ENCODE data around the gene STRN3.
A peak's percentile ranks its signal among the peaks of the same experiment; 100 is the strongest.
"Not testable (repeated sequence)": the region's sequence is repeated elsewhere in the genome, so short reads cannot be mapped to it uniquely, and the experiment has no call there.

The STRN3 gene

GRCh38 chr14:30999038-30999773 is 27.0 kb downstream of the STRN3 start:
- no peak for DNase-seq

- no peak for DNase-seq
Measured at GRCh38 chr14:30998100-30998706, 28.0 kb downstream of the STRN3 start.

GRCh38 chr14:30996892-30997659 is 29.1 kb downstream of the STRN3 start:
- DNase-seq = no peak

GRCh38 chr14:30995689-30996088 is 30.5 kb downstream of the STRN3 start:
- DNase-seq = no peak

GRCh38 chr14:30994681-30995620 is 31.2 kb downstream of the STRN3 start:
- DNase-seq = no peak

- no peak for DNase-seq
Measured at GRCh38 chr14:30993071-30993470, 33.1 kb downstream of the STRN3 start.

GRCh38 chr14:30991408-30991807 is 34.8 kb downstream of the STRN3 start:
- DNase-seq = no peak

GRCh38 chr14:30990770-30991169 is 35.4 kb downstream of the STRN3 start:
- no peak for DNase-seq

GRCh38 chr14:30988509-30988908 is 37.7 kb downstream of the STRN3 start:
- no peak for DNase-seq

- DNase-seq = no peak
Measured at GRCh38 chr14:30985796-30986195, 40.4 kb downstream of the STRN3 start.

- DNase-seq = no peak
Measured at GRCh38 chr14:30983858-30984257, 42.3 kb downstream of the STRN3 start.

- DNase-seq = no peak
Measured at GRCh38 chr14:30982533-30982932, 43.6 kb downstream of the STRN3 start.

GRCh38 chr14:30980980-30981379 is 45.2 kb downstream of the STRN3 start:
- DNase-seq = no peak

GRCh38 chr14:30980106-30980704 is 46.0 kb downstream of the STRN3 start:
- DNase-seq = peak; percentile 14

GRCh38 chr14:30977752-30978151 is 48.4 kb downstream of the STRN3 start:
- DNase-seq = no peak

- DNase-seq = no peak
Measured at GRCh38 chr14:30974628-30975027, 51.6 kb downstream of the STRN3 start.

GRCh38 chr14:30972882-30973582 is 53.1 kb downstream of the STRN3 start:
- no peak for DNase-seq

GRCh38 chr14:30972036-30972732 is 54.0 kb downstream of the STRN3 start:
- DNase-seq = not testable (repeated sequence)

GRCh38 chr14:30971586-30971985 is 54.6 kb downstream of the STRN3 start:
- no peak for DNase-seq

- not testable (repeated sequence) for DNase-seq
Measured at GRCh38 chr14:30969796-30970195, 56.4 kb downstream of the STRN3 start.
